HG03135 (cell line): ENCODE measurements around the gene NAT9.

Experiments
- ATAC-seq: cut with Tn5 transposase; IDR thresholded peaks from one replicate; pipeline ENCODE4 v1.9.1; 2021; ENCODE audit warnings: mild to moderate bottlenecking, moderate library complexity; ENCODE audit not compliant: unreplicated experiment

Gene NAT9

GRCh38 chr17:74780443-74781238 lies 4.5 kb upstream of the NAT9 start:
- no peak for ATAC-seq

GRCh38 chr17:74779948-74780400 lies 3.8 kb upstream of the NAT9 start:
- peak; percentile 59 for ATAC-seq

- no peak for ATAC-seq
Measured at GRCh38 chr17:74779501-74779900, 3.4 kb upstream of the NAT9 start.

- ATAC-seq = no peak
Measured at GRCh38 chr17:74778960-74779359, 2.8 kb upstream of the NAT9 start.

- ATAC-seq = no peak
Measured at GRCh38 chr17:74777901-74778515, 1.9 kb upstream of the NAT9 start.

GRCh38 chr17:74776990-74777389 lies 845 bp upstream of the NAT9 start:
- ATAC-seq = no peak

- ATAC-seq = peak; percentile 1
Measured at GRCh38 chr17:74775409-74776043, 619 bp downstream of the NAT9 start.

GRCh38 chr17:74773871-74774286 lies 2.3 kb downstream of the NAT9 start:
- no peak for ATAC-seq

- ATAC-seq = no peak
Measured at GRCh38 chr17:74773414-74773813, 2.7 kb downstream of the NAT9 start.

GRCh38 chr17:74772053-74772452 lies 4.1 kb downstream of the NAT9 start:
- ATAC-seq = no peak

- no peak for ATAC-seq
Measured at GRCh38 chr17:74771319-74771914, 4.7 kb downstream of the NAT9 start.

- no peak for ATAC-seq
Measured at GRCh38 chr17:74770498-74771318, 5.4 kb downstream of the NAT9 start.

GRCh38 chr17:74769856-74770497 lies 6.2 kb downstream of the NAT9 start:
- no peak for ATAC-seq

- no peak for ATAC-seq
Measured at GRCh38 chr17:74769266-74769855, 6.8 kb downstream of the NAT9 start.

- no peak for ATAC-seq
Measured at GRCh38 chr17:74768763-74769114, 7.4 kb downstream of the NAT9 start.

GRCh38 chr17:74768069-74768762 lies 7.9 kb downstream of the NAT9 start:
- ATAC-seq = no peak

- ATAC-seq = no peak
Measured at GRCh38 chr17:74767111-74767516, 9.0 kb downstream of the NAT9 start.

GRCh38 chr17:74766413-74766812 lies 9.7 kb downstream of the NAT9 start:
- ATAC-seq = no peak

- ATAC-seq = no peak
Measured at GRCh38 chr17:74764751-74765286, 11.3 kb downstream of the NAT9 start.
